HFFc6 (cell line): ENCODE data around the gene CLDN8. TPM values are rescaled to one million over a fixed set of nuclear protein-coding genes. Genes with fewer than 3 reads are reported as not detected.

Experiments used
- DNase-seq: peaks from one replicate; pipeline ENCODE4 v3.0.0-alpha.2; 2018
- H3K27ac Mint-ChIP-seq: 2 replicates; pipeline ENCODE4 v1.8.0; 2020; ENCODE audit warnings: mild to moderate bottlenecking, mixed read lengths
- H3K27me3 Mint-ChIP-seq: 2 replicates; pipeline ENCODE4 v1.8.0; 2021; ENCODE audit warnings: mild to moderate bottlenecking, moderate library complexity, mixed read lengths; ENCODE audit not compliant: insufficient read depth
- H3K36me3 Mint-ChIP-seq: 2 replicates; pipeline ENCODE4 v1.8.0; 2021; ENCODE audit warnings: low read depth, mixed read lengths
- H3K4me1 Mint-ChIP-seq: 2 replicates; pipeline ENCODE4 v1.8.0; 2020; ENCODE audit warnings: low read depth, mixed read lengths
- H3K4me3 Mint-ChIP-seq: 2 replicates; pipeline ENCODE4 v1.8.0; 2020; ENCODE audit warnings: mild to moderate bottlenecking, moderate library complexity, mixed read lengths
- H3K9me3 Mint-ChIP-seq: 2 replicates; pipeline ENCODE4 v1.8.0; 2020; ENCODE audit warnings: mild to moderate bottlenecking, mixed read lengths
- CTCF ChIP-seq: fragments of 200-600 bp; sonication (generic); IDR thresholded peaks from 2 replicates; pipeline ENCODE4 v1.5.0; 2021; ENCODE audit warnings: antibody characterized with exemption, mild to moderate bottlenecking
- total RNA-seq, 6 experiments: library from RNA; stranded (reverse); fragmentation: NEBNext Ultra II Directional; extraction: Animal tissue kit (Norgen Biotek cat#: 25700); gene quantifications; 2 replicates in 1 of 6; 3 replicates in 5 of 6; pipeline ENCODE4 v1.2.3, GENCODE V29; 2021

CLDN8 gene
- total RNA-seq, 6 experiments from 2014 or later = not detected

DNA sequence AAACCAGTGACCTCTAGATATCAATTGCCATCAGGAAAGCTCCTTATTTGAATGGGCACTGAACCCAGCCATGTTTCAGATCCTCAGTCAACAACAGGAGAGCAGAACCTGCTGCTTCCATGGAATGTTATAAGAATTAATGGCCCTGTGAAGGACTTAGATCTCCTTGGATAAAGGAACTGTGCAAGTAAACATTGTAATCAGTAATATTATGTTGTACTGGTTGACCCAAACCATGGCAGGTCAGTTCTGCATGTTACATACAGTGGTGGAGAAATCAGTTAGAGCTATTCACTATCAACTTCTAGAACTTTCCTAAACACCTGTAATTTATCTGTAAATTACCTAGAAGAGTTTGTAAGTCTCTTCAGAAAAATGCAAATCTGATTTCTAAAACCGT, 11.2 kb upstream of the CLDN8 start:
- H3K27me3 Mint-ChIP-seq = no peaks in the 10 kb centered on the region
- no peak for DNase-seq
- H3K9me3 Mint-ChIP-seq = peaks cover 48% of the 10 kb centered on the region
- no peak for TF ChIP-seq CTCF
- H3K27ac Mint-ChIP-seq = no peak overlapping the region
- H3K4me1 Mint-ChIP-seq = no peaks in the 10 kb centered on the region
- H3K4me3 Mint-ChIP-seq = no peak overlapping the region
- H3K36me3 Mint-ChIP-seq = no peaks in the 10 kb centered on the region; the same call in 1 of the 2 replicates

DNA sequence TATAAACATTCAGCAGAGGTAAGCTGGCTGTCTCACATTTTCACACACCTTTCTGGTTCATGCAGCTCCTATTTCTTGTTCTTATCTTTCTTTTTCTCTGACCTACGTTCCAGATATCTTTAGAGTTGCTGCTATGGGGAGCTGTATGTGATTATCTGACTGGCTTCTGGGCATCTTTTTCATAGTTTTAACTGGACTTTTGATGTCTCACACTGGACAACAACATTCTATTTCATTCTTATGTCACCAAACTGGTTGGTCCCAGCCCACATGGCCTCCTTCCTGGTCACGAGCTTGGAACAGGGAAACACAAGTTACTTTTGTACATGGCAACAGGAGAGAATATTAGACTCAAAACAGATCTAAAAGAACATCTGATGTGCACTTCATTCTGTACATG, 7.7 kb upstream of the CLDN8 start:
- H3K27me3 Mint-ChIP-seq = no peaks in the 10 kb centered on the region
- no peaks in the 10 kb centered on the region for H3K36me3 Mint-ChIP-seq
- DNase-seq = no peak
- no peak overlapping the region for H3K4me3 Mint-ChIP-seq
- H3K9me3 Mint-ChIP-seq = peaks cover 31% of the 10 kb centered on the region
- no peaks in the 10 kb centered on the region for H3K4me1 Mint-ChIP-seq
- H3K27ac Mint-ChIP-seq = no peak overlapping the region
- no peak for TF ChIP-seq CTCF

- Mint-ChIP-seq H3K9me3 (peaks cover 31% of the 10 kb centered on the region), H3K27me3 (no peaks in the 10 kb centered on the region), H3K4me3 (no peak overlapping the region), H3K36me3 (no peaks in the 10 kb centered on the region), H3K4me1 (no peaks in the 10 kb centered on the region), H3K27ac (no peak overlapping the region)
- DNase-seq = no peak
- TF ChIP-seq CTCF = no peak
Observed at GRCh38 chr21:30222724-30223123, 6.8 kb upstream of the CLDN8 start.

- Mint-ChIP-seq H3K9me3 (peaks cover 37% of the 10 kb centered on the region), H3K4me1 (no peaks in the 10 kb centered on the region), H3K4me3 (no peak overlapping the region), H3K27me3 (no peaks in the 10 kb centered on the region; the same call in 1 of the 2 replicates), H3K36me3 (peaks cover 5% of the 10 kb centered on the region), H3K27ac (no peak overlapping the region)
- no peak for TF ChIP-seq CTCF
- no peak for DNase-seq
Observed at GRCh38 chr21:30211071-30211470, 4.8 kb downstream of the CLDN8 start.

- no peak overlapping the region for H3K4me3 Mint-ChIP-seq
- no peaks in the 10 kb centered on the region; the same call in 1 of the 2 replicates for H3K27me3 Mint-ChIP-seq
- no peak for DNase-seq
- H3K4me1 Mint-ChIP-seq = no peaks in the 10 kb centered on the region
- TF ChIP-seq CTCF = no peak
- no peak overlapping the region for H3K27ac Mint-ChIP-seq
- peaks cover 5% of the 10 kb centered on the region for H3K36me3 Mint-ChIP-seq
- H3K9me3 Mint-ChIP-seq = peaks cover 35% of the 10 kb centered on the region
Observed at GRCh38 chr21:30209601-30210000, 6.3 kb downstream of the CLDN8 start.

- no peaks in the 10 kb centered on the region for H3K27me3 Mint-ChIP-seq
- peaks cover 9% of the 10 kb centered on the region for H3K36me3 Mint-ChIP-seq
- H3K4me3 Mint-ChIP-seq = no peak overlapping the region
- no peak for DNase-seq
- H3K9me3 Mint-ChIP-seq = peaks cover 49% of the 10 kb centered on the region
- TF ChIP-seq CTCF = no peak
- no peaks in the 10 kb centered on the region for H3K4me1 Mint-ChIP-seq
- no peak overlapping the region for H3K27ac Mint-ChIP-seq
Observed at GRCh38 chr21:30207252-30207579, 8.7 kb downstream of the CLDN8 start.
